Panc1 (cell line): ENCODE measurements around the gene KPNB1.

ENCODE experiments used
- POLR2AphosphoS5 ChIP-seq: IDR thresholded peaks from 2 replicates; pipeline ENCODE4 v1.6.1; 2012; ENCODE audit warnings: mild to moderate bottlenecking, low read depth, low read length, moderate library complexity
- TF ChIP-seq, protein P1 (sequence below): fragments of 450-650 bp; IDR thresholded peaks from 2 replicates; pipeline ENCODE4 v1.5.1; 2017; ENCODE audit warnings: mild to moderate bottlenecking
- TF ChIP-seq, protein P2 (sequence below), 2 experiments: IDR thresholded peaks; 2 replicates each; pipeline ENCODE4 v1.6.1; 2011 to 2012; ENCODE audit warnings: low read depth in 2 of 2, control low read depth in 1 of 2, low read length in 1 of 2, mild to moderate bottlenecking in 1 of 2, moderate library complexity in 1 of 2; ENCODE audit not compliant: insufficient read depth in 1 of 2

DNA sequence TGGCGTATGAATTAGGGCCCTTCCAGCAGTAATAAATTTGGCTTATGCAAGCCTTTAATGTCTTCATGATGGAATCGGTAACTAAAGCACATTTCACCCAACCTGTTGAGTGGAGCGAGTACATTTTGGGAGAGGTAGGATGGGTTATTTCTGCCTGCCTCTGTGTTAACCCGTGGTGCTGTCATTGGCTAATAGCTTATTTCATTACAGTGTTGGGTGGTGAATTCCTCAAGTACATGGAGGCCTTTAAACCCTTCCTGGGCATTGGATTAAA, 26.4 kb downstream of the KPNB1 start:
- TF ChIP-seq, protein P1, sequence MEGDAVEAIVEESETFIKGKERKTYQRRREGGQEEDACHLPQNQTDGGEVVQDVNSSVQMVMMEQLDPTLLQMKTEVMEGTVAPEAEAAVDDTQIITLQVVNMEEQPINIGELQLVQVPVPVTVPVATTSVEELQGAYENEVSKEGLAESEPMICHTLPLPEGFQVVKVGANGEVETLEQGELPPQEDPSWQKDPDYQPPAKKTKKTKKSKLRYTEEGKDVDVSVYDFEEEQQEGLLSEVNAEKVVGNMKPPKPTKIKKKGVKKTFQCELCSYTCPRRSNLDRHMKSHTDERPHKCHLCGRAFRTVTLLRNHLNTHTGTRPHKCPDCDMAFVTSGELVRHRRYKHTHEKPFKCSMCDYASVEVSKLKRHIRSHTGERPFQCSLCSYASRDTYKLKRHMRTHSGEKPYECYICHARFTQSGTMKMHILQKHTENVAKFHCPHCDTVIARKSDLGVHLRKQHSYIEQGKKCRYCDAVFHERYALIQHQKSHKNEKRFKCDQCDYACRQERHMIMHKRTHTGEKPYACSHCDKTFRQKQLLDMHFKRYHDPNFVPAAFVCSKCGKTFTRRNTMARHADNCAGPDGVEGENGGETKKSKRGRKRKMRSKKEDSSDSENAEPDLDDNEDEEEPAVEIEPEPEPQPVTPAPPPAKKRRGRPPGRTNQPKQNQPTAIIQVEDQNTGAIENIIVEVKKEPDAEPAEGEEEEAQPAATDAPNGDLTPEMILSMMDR: no peak
- TF ChIP-seq POLR2AphosphoS5: no peak
- TF ChIP-seq, protein P2, sequence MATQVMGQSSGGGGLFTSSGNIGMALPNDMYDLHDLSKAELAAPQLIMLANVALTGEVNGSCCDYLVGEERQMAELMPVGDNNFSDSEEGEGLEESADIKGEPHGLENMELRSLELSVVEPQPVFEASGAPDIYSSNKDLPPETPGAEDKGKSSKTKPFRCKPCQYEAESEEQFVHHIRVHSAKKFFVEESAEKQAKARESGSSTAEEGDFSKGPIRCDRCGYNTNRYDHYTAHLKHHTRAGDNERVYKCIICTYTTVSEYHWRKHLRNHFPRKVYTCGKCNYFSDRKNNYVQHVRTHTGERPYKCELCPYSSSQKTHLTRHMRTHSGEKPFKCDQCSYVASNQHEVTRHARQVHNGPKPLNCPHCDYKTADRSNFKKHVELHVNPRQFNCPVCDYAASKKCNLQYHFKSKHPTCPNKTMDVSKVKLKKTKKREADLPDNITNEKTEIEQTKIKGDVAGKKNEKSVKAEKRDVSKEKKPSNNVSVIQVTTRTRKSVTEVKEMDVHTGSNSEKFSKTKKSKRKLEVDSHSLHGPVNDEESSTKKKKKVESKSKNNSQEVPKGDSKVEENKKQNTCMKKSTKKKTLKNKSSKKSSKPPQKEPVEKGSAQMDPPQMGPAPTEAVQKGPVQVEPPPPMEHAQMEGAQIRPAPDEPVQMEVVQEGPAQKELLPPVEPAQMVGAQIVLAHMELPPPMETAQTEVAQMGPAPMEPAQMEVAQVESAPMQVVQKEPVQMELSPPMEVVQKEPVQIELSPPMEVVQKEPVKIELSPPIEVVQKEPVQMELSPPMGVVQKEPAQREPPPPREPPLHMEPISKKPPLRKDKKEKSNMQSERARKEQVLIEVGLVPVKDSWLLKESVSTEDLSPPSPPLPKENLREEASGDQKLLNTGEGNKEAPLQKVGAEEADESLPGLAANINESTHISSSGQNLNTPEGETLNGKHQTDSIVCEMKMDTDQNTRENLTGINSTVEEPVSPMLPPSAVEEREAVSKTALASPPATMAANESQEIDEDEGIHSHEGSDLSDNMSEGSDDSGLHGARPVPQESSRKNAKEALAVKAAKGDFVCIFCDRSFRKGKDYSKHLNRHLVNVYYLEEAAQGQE (IDR thresholded peaks at IDR 0.05; ENCODE audit: insufficient read depth in 1 of 2, low read depth in 2 of 2, low read length in 1 of 2): no peak
